Breast epithelium (tissue), 3 donors: ENCODE results near the gene PDE4D.

ENCODE experiments used
- POLR2A ChIP-seq: fragments of 450-650 bp; IDR thresholded peaks from one replicate; pipeline ENCODE4 v1.6.1; 2016; ENCODE audit warnings: antibody characterized with exemption, mild to moderate bottlenecking, moderate library complexity
- TF ChIP-seq, protein P1 (sequence below), 3 donors: fragments of 450-650 bp; IDR thresholded peaks; one replicate each; pipeline ENCODE4 v1.5.1; 2016 to 2017; ENCODE audit warnings: antibody characterized with exemption in 3 of 3, mild to moderate bottlenecking in 3 of 3, moderate library complexity in 3 of 3

DNA sequence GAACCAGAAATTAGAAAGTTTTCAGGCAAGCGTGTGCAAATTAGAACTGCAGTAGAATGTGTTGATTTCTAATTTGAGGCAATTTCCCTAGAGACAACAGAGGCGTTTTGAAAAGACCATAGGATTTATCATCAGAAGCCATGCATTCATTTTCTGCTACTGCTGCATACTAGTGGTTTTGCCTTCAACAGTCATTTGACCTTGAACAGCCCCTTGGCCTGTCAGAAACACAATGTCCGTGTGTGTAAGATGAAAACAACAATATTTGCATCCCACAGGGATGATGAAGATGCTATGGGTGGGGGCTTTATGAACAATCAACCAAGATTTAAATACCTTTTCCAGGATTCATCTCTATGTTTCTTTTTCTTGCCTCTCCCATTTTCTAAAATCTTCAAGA lies 73.7 kb downstream of the PDE4D start:
- TF ChIP-seq, protein P1, sequence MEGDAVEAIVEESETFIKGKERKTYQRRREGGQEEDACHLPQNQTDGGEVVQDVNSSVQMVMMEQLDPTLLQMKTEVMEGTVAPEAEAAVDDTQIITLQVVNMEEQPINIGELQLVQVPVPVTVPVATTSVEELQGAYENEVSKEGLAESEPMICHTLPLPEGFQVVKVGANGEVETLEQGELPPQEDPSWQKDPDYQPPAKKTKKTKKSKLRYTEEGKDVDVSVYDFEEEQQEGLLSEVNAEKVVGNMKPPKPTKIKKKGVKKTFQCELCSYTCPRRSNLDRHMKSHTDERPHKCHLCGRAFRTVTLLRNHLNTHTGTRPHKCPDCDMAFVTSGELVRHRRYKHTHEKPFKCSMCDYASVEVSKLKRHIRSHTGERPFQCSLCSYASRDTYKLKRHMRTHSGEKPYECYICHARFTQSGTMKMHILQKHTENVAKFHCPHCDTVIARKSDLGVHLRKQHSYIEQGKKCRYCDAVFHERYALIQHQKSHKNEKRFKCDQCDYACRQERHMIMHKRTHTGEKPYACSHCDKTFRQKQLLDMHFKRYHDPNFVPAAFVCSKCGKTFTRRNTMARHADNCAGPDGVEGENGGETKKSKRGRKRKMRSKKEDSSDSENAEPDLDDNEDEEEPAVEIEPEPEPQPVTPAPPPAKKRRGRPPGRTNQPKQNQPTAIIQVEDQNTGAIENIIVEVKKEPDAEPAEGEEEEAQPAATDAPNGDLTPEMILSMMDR (IDR thresholded peaks at IDR 0.05): no peak
- TF ChIP-seq POLR2A: no peak
